Germinal center (tissue), 1 donor: Measurements from ENCODE around the gene CYP1A1.

Experiments
- DNase-seq: peaks from one replicate; pipeline ENCODE4 v3.0.0; 2012; ENCODE audit warnings: mixed read lengths, low spot score

CYP1A1 gene, protein sequence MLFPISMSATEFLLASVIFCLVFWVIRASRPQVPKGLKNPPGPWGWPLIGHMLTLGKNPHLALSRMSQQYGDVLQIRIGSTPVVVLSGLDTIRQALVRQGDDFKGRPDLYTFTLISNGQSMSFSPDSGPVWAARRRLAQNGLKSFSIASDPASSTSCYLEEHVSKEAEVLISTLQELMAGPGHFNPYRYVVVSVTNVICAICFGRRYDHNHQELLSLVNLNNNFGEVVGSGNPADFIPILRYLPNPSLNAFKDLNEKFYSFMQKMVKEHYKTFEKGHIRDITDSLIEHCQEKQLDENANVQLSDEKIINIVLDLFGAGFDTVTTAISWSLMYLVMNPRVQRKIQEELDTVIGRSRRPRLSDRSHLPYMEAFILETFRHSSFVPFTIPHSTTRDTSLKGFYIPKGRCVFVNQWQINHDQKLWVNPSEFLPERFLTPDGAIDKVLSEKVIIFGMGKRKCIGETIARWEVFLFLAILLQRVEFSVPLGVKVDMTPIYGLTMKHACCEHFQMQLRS

DNA sequence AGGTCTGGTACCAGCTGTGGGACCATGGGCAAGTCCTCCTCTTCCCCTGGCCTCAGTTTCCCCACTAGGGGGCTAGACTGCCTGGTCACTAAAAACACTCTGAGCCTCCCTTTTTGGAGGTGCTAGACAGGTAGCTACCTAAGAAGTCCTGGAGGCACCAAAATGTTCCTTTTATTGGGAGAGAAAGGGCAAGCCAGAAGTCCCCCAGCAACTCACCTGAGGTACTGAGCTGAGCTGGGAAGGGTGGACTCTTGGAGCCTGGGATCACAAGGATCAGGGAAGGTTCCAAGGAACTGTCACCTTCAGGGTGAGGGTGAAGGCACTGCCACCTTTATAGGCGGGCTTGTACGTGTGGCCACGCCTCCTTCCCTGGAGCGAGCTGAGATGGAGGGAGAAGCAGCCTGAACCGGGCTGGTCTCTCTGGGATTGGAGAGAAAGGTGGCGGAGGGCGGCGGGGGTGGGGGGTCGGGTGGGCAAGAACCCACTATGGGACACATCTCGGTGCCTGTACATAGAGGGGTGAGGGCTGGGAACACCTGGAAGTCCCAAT lies at the start of gene CYP1A1:
TSS of gene CYP1A1 (minus strand) at position 304 of the 550 bp plus-strand sequence. CDS start 2,431 bp downstream, outside the sequence.
- DNase-seq, result no peak

DNA sequence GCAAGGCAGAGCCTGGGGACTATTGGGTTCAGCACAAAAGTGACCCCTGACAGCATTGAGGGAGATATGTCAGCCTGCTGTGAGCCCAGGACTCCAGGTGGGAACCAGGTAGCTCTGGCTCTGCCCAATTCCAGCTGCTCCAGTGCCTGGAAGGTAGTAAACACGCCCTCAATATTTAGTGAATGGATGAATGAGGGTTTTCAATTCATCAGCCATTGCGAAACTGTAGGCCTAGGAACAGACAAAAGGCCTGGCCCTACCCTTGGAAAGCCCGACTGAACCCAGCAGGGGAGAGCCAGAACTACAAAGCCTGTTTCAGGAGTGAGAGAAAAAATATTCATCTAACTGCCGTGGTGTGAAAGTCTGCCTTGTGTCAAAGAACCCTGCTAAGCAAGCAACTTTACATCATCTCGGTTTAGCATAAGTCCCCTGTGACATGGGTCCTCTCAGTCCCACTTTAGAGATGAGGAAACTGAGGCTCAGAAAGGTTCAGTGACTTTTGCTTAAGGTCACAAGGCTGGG lies 48.5 kb upstream of the CYP1A1 start:
- DNase-seq, result no peak

DNA sequence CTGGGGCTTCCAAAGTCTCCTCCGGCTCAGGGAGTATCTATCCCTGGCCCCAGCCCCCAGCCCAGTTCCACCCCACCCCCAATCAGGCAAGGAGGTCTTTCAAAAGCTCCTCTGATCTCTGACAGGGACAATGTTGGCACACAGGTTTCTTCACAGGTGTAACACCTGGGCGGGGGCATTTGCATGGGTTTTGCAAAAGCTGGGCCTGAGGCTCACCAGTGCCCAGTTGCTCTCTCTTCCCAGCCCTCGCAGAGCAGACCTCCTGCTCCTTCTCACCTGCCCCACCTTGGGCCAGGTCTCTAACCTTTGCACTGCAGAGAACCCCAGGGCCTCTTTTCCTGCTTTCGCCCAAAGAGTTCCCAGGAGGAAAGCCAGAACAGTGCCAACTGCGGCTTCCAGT lies 48.0 kb upstream of the CYP1A1 start:
- DNase-seq, result no peak

DNA sequence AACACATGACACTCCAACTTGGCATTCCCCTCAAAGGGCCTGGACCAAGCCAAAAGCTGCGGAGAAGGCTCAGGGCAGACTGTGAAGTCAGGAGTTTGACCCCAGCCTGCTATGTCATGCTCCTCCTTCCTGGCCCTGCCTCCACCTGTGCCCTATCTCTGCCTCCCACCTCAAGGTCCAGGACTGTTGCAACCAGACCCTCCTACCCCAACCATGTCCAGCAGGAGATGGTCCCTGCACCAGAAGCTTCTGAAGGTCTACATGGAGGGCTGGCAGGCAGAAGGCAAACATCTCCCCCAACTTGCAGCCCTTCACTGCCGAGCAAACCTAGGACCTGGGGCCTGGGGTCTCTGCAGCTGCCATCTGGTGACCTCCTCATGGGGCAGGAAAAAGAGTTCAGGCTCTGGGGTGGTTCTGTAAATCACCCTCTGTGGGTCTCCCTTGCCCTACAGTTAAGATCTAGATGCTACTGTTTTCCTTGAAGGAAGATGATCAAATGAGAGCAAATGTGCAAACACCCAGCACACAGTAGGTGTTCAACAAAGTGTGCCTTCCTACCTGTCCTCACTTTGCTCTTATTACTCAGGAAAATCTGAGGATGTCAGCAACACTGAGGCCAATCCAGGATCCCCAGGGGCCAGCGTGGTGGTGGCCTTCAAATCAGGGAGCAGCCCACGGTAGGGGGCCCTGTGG lies 45.0 kb upstream of the CYP1A1 start:
- no peak for DNase-seq

DNA sequence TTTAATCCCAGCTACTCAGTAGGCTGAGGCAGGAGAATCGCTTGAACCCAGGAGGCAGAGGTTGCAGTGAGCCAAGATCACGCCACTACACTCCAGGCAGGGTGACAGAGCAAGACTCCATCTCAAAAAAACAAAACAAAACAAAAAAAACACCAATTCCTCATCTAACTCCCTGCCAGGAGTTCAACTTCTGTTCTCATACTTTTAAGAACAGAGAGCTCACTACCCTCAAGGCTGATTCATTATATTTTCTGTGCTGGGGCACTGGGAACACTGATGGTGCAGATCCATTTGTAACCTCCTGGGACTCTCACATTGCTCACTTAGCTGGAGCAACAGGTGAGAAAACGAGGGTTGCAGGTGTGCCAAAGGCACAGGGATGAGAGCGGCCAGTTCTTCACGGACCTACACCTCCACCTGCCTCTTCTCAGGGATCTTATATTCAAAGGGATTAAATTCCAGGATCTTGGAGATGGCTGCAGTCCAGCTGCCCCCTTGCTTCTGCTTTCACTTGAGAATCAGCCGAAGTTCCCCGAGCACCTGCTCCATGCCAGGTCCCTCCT lies 44.2 kb upstream of the CYP1A1 start:
- no peak for DNase-seq

DNA sequence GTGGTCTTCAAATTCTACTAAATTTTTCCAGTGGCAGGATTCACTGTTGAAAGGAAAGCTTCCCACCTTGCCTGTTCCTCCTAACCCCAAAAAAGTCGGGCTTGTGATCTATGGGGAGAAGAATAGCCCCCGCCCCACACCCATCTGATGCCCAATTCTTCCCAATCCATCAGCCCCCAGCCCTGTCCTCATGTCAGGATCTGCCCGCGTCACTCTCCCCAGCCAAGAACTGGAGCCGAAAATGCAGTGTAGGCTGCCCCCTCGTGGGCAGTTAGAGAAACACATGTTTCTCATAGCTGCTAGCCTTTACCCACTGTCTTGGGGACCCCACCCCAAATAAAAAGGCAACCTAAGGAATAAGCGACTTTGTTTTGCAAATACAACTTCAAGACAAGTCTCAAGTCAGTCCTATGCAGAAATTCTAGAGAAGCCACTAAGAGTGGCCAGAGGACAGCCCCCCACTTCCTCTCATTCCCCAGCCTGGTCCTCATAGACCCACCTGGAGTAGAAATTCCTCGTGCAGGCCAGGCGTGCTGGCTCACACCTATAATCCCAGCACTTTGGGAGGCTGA lies 43.5 kb upstream of the CYP1A1 start:
- peak; percentile 73 for DNase-seq

DNA sequence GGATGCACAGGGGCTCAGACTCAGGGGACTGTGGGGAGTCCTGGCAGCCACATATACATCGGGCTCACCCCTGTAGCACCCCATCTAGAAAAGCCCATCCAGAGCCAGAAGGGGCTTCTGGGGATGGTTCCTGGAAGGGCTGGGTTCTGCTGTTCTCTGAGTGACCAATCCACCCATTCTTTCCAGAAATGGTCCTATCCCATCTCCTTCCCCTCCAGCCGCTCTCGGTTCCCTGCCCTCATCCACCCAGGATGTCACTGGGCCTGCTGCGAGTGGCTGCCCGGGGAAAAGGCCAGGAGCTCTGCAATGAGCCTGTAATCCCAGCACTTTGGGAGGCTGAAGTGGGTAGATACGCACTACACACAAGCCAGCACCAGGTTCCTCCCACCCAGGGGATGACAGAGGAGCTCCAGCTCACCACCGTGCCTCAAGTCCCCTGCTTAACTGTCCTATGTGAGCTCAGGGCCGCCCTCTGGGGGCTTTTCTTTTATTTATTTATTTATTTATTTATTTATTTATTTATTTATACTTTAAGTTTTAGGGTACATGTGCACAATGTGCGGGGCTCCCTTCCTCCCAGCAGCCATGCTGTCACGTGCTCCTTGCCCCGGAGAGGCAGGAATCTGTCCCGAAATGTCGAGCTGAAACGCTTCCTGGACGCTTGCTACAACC lies 42.9 kb upstream of the CYP1A1 start:
- DNase-seq, result no peak

DNA sequence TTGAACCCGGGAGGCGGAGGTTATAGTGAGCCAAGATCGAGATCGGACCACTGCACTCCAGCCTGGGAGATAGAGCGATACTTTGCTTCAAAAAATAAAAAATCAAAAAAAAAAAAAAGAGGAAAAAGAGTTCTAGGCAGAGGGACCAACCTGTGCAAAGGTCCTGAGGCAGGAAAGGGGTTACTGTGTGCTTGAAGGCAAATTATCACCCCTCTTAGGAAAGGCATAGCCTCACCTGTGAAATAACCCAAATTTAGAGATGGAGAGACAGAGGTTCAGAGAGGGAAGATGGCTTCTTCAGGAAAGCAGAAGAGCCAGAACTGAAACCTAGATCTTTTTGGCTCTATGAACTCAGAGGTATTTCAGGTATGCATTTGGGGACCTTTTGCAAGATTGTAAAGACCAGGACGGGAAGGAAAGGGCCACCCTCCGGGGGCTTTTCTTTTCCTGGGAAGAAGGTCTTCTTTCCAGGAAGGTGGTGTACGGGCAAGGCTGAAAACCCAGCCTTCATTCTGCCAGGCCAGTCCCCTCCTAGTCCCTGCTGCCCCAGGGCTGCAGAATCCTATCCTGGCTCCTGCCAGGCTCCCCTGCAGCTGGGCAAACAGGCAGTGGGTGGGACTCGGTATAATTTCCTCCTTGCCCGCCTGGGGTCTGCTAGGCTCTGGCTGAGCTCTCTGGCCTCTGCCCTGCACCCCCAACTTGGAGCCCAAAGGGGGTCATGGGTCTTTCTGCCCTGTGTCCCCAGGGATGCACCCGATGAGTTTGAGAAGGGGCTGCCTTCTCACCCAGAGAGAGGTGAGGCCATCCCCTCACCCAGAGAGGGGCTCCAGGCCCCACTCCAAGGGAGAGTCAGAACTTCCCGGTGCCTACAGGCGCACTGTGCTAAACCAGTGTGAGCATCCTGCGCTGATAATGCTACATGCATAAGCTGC lies 42.1 kb upstream of the CYP1A1 start:
- DNase-seq, result no peak

DNA sequence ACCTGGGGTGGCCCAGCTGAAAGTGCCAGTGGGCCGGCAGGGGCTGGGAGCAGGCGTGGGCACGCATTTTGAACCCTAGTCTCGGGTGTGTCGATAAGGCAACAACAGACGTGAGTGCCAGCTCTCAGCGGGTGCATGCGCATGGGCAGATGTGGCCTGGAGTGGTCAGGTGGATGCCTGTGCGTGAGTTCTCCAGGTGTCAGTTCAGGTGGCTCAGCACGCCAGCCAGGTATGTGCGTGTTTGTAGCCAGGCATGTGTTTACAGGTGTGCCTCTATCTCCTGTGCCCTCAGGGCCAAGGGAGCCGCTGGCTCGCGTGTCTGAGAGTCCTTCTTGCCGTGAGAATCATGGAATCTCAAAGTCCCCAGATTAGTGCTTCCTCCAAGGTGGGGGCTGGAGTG lies 38.1 kb upstream of the CYP1A1 start:
- DNase-seq, result no peak

DNA sequence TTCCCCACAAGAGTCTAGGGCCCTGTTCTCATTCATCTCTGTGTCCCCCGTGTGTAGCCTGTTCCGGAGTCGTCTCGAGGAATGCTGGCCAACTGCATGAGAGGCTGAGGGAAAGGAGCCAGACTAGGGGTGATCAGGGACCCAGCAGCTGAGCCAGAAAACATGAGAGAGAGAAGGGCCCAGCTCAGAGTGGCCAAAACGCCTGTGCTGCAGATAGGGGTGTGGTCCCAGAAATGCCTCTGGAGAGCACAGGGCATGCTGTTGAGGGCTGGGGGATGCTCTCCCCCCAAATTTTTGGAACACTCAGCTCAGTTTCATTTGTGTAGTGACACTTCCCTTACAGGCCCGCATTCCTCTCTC lies 37.4 kb upstream of the CYP1A1 start:
- no peak for DNase-seq

DNA sequence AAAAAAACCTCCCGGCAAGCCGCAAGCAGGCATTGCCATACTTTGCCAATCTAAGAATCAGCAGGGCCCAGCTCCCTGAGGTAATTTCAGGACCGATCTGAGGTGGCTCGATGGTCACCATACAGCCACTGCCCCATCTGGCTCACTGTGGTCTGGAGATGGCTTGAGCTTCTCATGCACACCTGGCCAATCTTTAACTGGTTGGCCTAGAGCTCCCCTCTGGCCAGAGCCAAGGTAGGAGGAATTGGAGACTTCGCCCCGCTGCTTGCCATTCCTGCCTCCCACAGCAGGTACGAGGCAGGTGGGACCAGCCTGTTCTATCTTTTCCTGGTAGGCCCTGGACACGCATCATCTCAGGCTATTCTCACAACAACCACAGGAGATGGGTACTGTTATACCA lies 33.4 kb upstream of the CYP1A1 start:
- no peak for DNase-seq

DNA sequence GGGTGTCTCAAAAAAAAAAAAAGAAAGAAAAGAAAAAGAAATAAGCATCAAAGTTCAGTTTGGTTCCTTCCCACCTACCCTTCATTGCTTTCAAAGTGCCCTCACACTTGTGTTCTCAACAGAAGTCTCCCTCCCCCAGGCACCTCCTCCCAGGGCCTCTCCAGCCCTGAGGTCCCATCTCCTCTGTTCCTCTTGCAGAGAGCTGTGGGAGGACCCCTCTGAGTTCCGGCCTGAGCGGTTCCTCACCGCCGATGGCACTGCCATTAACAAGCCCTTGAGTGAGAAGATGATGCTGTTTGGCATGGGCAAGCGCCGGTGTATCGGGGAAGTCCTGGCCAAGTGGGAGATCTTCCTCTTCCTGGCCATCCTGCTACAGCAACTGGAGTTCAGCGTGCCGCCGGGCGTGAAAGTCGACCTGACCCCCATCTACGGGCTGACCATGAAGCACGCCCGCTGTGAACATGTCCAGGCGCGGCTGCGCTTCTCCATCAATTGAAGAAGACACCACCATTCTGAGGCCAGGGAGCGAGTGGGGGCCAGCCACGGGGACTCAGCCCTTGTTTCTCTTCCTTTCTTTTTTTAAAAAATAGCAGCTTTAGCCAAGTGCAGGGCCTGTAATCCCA lies 29.4 kb upstream of the CYP1A1 start:
- DNase-seq, result no peak

DNA sequence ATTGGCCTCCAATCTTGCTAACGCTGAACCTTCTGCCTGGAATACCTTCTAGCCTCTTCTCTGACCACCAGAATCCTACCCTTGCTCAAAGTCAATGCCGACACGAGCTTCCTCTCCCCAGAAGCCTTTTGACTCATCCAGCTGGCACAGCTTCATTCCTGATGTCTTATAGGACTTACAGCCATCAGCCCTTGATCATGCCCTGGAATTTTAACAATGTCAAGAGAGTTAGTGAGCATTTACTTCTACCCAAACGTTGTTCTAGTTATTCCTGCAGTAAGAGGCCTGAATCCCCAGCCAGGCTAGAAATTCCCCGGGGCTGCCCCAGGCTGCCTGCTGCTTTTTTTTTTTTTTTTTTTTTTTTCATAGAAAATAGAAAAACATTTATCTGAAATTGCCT lies 27.2 kb upstream of the CYP1A1 start:
- no peak for DNase-seq

DNA sequence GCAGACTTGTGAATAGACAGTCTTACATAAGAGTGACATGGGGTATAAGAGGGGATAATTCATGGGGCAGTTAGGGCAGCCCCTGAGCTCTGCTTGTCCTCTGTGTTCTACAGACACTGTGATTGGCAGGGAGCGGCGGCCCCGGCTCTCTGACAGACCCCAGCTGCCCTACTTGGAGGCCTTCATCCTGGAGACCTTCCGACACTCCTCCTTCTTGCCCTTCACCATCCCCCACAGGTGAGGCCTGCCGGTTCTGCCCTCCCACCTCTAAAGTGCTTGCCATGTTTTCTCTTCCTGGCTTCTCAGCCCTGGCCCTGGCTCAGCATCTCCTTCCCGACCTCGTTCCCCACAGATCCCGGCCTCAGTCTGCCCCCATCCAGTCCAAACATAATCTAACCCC lies 26.7 kb upstream of the CYP1A1 start:
- DNase-seq, result no peak

DNA sequence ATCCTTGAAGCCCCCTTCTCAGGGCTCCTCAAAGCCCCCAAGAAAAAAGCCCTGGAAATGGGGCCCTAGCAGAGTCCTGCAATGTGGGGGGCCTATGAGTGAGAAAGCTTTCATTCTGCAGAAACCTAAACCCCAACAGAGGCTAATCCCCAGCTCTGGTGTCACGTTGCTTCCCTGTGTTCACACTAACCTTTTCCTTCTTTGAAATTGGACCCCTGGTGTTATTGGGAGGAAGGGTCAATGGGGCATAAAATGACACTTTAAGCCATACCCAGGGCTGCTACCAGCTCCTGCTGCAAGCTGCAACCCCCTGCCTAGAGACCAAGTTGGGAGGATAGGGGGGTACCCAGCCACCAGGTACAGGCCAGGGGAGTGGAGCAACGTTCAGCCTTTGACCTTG lies 25.4 kb upstream of the CYP1A1 start:
- no peak for DNase-seq

DNA sequence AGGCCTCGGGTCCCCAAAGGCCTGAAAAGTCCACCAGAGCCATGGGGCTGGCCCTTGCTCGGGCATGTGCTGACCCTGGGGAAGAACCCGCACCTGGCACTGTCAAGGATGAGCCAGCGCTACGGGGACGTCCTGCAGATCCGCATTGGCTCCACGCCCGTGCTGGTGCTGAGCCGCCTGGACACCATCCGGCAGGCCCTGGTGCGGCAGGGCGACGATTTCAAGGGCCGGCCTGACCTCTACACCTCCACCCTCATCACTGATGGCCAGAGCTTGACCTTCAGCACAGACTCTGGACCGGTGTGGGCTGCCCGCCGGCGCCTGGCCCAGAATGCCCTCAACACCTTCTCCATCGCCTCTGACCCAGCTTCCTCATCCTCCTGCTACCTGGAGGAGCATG lies 24.5 kb upstream of the CYP1A1 start:
- DNase-seq, result no peak

DNA sequence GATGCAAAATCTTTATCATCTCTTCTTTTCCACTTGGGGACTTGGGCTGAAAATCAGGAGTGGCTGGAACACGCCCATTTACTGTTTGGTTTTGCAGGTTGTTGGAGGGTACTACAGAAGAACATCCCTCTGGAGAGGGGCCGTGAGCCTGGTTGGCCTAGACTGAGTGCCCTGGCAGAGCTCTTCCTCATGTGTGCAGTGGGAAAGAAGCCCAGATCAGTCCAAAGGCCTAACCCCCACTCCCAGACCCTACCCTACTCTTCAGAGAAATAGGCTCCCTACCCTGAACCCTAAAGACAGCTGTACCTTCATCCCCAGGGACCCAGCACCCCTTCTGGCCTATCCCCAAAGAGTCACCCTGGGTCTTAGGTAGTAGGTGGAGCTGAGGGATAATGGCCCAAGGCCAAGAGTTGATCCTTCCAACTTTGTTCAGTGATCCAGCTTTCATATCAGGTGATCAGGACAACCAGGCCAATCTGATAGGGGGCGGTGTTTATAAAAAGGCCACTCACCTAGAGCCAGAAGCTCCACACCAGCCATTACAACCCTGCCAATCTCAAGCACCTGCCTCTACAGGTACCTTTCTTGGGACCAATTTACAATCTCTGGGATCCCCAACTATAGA lies 23.1 kb upstream of the CYP1A1 start, which contains the start of gene CYP1A2:
TSS of gene CYP1A2 (plus strand) at position 524 of the 625 bp plus-strand sequence. CDS start 894 bp downstream, outside the sequence.
- no peak for DNase-seq

DNA sequence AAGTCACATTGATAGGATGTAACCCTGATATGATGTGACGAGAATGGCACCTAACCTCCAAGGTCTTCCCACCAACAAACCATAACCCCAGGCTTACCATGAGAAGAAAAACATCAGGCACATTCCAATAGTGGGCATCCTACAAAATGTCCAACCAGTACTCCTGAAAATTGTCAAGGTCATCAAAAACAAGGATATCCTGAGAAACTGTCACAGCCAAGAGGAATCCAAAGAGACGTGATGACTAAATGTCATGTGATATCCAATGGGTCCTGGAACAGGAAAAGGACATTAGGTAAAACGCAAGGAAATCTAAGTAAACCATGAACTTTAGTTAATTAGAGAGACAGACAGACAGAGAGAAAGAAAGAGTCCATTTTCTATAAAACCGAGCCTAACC lies 21.1 kb upstream of the CYP1A1 start:
- DNase-seq, result no peak

DNA sequence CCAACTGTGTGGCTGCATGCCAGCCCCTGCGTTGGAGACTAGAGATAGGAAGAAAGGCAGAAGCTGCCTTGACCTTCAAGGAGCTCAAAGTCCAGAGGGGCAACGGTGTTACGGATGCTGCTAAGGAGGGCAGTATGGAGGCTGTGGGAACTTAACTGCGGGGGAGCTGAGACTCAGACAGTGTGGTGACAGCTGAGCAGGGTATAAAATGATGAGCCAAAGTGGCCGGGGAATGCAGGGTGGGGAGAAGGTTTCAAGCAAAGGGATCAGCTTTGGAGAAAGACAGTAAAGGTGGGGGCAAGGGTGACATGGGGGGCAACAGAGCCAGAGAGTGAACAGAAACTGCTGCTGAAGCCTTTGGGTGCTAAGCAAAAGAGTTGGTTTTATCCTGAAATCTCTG lies 17.1 kb upstream of the CYP1A1 start:
- no peak for DNase-seq
